Raji (cell line): Measurements from ENCODE around the gene KLHDC10.

Experiments
- POLR2A ChIP-seq: IDR thresholded peaks from 2 replicates; pipeline ENCODE4 v1.6.1; 2011; ENCODE audit warnings: low read depth, low read length, control low read depth; ENCODE audit not compliant: insufficient read depth

The KLHDC10 gene

DNA sequence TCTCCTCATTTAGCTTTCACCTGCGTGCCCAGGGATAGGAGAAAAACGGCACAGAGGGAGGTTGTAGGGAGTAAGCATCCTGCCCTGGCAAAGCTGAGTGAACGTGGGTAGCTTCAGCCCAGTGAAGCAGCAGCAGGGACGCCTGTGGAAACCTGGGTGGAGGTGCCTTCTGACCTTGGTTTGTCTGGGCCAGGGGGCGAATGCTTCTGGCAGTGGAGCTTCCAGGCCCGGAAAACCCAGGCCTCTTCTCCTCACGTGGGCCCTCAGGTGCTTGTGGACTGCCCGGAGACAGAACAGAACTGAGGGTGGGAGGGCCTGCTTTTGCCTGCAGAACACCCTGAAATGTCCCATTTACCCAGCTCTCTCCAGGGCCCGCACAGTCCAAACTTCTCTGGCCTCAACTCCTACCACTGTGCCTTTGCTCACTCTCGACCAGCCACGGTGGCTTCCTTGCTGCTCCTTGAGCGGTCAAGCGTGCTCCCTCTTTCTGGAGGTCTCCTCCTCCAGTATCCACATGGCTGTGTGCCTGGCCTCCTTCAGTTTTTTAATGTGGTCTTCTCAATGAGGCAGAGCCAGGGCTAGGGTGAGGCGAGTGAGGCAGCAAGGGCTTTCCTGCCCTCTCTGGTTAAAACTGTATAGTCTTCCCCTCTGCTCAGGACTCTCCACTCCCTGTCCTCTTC lies 72.5 kb downstream of the KLHDC10 start:
- no peak for TF ChIP-seq POLR2A

DNA sequence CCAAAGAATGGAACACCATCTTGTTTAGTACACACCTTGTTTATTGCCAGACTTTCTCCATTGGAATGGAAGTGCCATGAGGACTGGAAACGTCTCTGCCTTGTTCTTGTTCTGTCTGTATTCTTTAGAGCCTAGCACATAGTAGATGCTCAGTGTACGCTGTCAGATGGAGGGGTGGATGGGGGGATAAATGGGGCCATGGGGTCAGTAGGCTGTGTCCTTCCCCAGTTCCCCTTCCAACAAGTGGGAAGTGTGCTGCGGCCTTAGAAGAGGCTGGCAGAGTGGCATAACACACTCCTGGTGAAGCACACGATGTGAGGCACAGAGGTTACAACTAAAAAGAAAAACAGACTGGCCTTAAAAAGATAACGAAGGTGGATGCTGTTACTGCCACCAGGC lies 73.0 kb downstream of the KLHDC10 start:
- no peak for TF ChIP-seq POLR2A

DNA sequence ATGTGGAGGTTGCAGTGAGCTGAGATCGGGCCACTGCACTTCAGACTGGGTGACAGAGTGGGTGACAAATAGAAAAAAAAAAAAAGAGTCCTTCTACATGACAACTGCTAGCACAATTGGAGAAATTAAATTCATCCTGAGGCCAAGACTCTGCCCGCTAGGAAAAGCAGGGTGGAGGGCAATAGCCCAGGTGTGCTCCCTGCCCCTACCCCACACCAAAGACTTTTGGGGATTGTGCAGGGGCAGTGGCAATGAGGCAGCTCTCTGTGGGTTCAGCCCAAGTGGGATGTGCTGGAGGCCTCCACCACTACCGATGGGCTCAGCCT lies 73.6 kb downstream of the KLHDC10 start:
- TF ChIP-seq POLR2A = no peak

DNA sequence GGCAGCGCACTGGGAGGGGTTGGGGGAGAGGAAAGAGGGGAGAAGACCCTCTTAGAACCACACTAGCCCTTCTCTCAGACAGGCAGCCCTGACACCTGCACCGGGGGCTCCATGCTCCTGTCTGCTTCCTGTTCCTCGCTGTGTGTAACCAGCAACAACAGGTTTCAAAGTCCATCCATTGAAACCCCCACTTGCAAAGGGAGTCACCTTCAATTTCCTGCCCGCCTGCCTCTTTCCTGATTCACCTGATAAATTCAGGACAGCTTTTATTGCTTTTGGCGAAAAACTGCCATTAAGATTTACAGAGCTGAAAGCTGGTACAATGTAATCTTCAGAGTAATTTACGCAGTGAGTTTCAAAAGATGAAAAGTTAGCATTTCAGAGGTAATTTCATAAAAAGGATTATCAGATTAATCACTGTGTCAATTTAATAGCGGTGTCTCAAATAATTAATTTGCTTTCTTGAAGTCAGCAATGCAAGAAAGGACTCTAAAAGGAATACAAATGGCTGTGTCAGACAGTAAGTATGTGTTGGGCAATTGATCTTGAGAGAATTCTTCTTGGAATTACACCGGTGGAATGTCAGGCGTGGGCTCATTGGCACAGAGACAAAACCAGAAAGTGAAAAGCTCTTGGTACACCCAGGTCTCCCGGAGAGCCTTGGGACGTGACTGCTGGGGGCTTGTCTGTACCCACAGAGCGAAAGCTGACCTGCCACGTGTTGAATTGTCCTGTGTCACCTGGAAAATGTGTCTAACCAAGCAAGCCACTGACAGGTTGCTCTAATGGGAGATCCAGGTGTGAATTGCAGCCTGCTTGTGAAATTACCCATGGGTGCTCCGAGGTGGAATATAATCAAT lies 74.2 kb downstream of the KLHDC10 start:
- TF ChIP-seq POLR2A = no peak

DNA sequence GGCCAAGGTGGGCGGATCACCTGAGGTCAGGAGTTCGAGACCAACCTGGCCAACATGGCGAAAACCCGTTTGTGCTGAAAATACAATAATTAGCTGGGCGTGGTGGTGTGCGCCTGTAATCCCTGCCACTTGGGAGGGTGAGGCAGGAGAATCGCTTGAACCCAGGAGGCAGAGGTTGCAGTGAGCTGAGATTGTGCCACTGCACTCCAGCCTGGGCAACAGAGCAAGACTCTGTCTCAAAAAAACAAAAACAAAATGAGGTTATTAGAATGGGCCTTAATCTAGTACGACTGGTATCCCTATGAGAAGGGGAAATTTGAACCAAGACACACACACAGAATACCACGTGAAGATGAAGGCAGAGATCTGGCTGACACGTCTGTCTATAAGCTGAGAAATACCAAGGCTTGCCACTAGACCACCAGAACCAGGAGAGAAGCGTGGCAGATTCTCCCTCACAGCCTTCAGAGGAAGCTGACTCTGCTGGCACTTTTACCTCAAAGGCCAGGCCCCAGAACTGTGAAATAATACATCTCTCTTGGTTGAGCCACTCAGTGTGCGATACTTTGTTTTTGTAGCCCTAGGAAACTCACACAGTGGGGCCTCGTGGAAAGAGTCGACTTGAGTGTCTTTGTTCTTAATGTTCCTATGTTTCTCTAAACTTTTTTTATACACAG lies 75.2 kb downstream of the KLHDC10 start:
- TF ChIP-seq POLR2A = no peak

DNA sequence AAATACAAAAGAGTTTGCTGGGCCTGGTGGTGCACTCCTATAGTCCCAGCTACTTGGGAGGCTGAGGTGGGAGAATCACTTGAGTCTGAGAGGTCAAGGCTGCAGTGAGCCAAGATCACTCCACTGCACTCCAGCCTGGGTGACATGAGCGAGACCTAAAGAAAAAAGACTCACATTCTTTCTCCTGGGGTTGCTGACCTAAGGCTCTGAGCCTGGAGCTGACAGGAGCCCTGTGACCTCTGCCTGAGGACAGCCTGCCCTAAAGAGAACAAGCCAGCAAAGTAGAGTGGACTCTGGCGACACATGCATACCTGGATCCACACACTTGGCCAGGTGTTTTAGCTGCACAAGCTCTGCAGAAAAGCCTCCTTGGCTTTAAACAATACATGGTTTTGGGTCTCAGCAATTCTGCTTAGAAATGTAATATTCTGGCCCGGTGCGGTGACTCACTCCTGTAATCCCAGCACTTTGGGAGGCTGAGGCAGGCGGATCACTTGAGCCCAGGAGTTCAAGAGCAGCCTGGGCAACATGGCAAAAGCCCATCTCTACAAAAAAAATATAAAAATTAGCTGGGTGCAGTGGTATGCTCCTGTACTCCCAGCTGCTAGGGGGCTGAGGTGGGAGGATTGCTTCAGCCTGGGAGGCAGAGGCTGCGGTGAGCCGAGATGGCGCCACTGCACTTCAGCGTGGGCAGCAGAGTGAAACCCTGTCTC lies 76.5 kb downstream of the KLHDC10 start:
- TF ChIP-seq POLR2A = no peak

DNA sequence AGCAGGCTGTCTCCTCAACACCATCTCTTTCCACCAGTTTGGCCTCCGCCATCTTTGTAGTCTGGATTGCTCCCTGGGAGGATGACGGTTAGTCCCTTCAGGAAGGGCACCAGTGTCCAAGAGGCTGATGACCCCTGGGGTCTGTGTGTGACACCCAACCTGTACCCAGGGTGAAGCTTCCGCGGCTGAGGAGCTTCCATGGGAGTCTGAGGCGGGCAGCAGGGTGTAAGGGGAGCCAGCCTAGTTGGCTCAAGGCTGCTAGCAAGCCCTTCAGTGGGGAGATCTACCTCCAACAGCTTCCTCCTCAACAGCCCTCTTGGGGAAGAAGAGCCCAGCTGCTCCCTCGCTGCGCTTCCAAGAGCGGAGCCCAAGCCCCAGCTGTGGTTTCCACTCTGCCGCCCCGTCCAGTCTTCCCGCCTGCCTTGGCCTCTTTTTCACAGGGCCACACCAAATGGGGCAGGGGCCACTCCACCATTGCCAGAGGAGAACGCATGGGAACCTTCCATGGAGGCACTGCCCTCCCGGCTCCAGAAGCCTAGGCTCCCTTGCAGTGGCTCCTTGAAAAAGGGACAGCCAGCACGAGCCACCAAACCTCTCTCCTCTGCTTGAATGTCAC lies 77.5 kb downstream of the KLHDC10 start:
- no peak for TF ChIP-seq POLR2A

DNA sequence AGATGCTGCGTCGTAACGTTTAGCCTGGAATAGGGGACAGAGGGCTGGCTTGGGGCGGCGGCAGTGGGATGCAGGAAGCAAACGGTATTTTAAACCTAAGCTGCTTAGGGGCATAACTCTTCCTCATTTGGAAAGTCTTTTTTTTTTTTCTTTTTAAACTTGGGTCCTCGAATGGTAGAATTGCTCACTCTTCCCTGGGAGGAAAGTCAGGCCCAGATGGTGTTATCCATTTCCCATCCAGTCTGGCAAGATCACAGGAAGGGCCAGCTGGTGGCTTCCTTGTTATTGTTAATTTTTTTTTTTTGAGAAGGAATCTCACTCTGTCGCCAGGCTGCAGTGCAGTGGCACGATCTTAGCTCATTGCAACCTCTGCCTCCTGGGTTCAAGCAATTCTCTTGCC lies 78.2 kb downstream of the KLHDC10 start:
- TF ChIP-seq POLR2A = no peak

DNA sequence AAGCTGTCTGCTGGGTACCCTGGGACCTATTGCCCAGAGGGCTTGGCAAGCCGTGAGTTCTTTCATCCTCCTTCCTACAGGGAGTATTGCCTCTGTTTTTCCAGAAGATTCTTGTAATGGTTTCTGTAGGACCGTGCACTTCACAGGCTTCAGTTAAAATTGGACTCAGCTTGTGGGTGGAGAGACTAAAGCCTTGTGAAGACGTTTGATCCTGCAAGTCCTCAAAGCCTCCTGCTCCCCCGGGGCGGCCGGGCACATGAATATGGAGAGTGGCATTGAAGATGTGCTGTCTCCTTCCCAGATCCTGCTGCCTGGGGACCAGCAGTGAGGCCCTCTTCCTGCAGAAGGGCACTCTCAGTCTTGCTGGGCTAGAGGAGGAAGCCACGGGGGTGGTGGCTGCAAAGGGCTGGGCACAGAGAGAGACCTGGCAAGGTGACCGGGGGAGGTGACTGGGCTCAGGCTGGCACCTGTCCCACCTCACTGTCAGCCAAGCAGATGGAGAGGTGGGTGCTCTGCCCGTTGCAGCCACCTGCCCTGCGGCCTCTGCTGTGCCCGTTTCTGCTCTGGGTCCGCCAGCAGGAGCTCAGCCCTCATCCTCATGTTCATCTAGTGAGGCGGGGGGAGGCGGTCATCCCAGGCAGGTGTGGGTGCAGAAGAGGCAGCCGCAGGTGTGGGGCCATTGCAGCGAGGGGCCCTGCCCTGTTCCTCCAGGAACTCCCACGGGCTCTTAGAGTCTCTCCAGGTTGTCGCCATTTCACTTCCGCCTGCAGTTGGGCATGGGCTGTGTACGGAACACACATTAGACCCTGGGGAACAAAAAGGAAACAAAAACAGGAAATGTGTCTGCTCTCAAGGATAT lies 79.2 kb downstream of the KLHDC10 start:
- no peak for TF ChIP-seq POLR2A

DNA sequence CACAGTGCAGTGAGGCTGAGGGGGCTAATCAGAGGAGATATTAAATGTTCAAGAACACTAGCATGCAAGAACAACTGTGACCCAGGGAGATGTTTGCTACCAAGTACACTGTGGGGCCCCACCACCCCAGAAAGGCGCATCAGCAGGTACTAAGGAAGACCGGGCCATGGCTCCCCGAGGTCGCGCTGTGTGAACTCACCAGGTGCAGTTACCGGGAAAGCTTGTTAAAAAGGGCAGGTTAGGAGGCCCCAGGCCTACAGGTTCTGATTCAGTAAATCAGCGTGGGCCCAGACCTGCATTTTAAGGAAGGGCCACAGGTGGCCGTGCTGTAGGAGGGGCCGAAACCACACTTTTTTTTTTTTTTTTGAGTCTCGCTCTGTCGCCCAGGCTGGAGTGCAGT lies 80.3 kb downstream of the KLHDC10 start:
- TF ChIP-seq POLR2A = no peak

DNA sequence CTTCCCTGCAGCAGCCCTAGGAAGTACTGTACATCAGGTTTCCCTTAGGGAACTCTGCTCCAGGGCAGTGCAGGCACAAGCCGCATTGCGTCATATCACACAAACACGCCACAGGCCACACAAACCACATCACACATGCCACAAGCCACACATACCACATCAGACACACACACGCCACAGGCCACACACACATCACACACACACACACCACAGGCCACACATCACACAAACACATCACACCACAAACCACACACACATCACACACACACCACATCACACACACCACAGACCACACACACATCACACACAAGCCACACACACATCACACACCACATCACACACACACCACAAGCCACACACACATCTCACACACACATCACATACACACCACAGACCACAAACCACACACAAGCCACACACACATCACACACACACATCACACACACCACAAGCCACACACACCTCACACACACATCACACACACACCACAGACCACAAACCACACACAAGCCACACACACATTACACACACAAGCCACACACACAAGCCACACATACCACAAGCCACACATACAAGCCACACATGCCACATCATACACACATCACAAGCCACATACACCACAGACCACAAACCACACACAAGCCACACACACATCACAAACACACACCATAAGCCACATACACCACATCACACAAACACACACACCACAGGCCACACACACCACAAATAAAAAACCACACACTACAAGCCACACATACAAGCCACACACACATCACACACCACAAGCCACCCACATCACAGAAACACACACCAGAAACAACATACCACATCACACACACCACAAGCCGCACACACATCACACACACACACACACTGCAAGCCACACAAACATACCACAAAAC lies 81.5 kb downstream of the KLHDC10 start:
- TF ChIP-seq POLR2A = no peak

DNA sequence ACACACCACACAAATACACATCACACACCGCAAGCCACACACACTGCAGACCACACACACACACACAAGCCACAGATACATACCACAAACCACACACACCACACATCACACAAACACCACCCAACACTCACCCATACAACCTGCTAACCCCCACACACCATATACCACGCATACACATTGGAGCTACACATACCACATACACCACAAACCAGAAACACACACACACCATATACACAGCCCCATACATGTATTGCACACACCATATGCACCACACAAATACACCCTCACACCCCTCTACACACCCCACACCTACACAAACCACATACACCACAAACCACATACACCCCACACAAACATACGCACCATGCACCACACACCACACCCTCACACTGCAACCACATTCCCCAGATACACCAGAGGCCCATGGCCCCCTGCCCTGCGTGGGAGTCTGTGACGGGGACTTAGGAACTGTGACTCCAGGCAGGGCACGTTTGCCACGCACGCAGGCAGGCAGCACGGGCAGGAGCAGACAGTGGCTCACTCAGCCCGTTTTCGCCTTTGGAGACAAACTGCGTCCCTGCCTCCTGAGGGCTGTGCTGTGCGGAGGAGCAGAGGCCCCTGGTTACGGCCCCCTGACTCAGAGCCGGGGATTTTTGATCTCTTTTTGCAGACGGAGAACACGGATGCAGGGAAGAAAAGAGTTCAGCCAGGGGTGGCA lies 82.3 kb downstream of the KLHDC10 start:
- TF ChIP-seq POLR2A = no peak
